Ishikawa (cell line): ENCODE results near the gene ANKRD44.

Source experiments
- CEBPB ChIP-seq: IDR thresholded peaks from 2 replicates; pipeline ENCODE4 v1.6.1; 2012
- CREB1 ChIP-seq: IDR thresholded peaks from 2 replicates; pipeline ENCODE4 v1.6.1; 2012; ENCODE audit warnings: low read depth
- EGR1 ChIP-seq: IDR thresholded peaks from 2 replicates; pipeline ENCODE4 v1.6.1; 2012
- EP300 ChIP-seq: IDR thresholded peaks from 2 replicates; pipeline ENCODE4 v1.6.1; 2012; ENCODE audit warnings: borderline replicate concordance
- FOXM1 ChIP-seq: IDR thresholded peaks from 2 replicates; pipeline ENCODE4 v1.6.1; 2012; ENCODE audit warnings: low read depth, borderline replicate concordance
- RAD21 ChIP-seq: IDR thresholded peaks from 2 replicates; pipeline ENCODE4 v1.6.1; 2012; ENCODE audit warnings: low read depth
- TAF1 ChIP-seq: IDR thresholded peaks from 2 replicates; pipeline ENCODE4 v1.6.1; 2012; ENCODE audit warnings: low read depth, mild to moderate bottlenecking
- TCF12 ChIP-seq: IDR thresholded peaks from 2 replicates; pipeline ENCODE4 v1.6.1; 2012; ENCODE audit warnings: low read depth
- YY1 ChIP-seq: IDR thresholded peaks from 2 replicates; pipeline ENCODE4 v1.6.1; 2012; ENCODE audit warnings: low read depth
- ZBTB7A ChIP-seq: IDR thresholded peaks from 2 replicates; pipeline ENCODE4 v1.6.1; 2012; ENCODE audit warnings: low read depth
- TF ChIP-seq, protein P1 (sequence below): IDR thresholded peaks from 2 replicates; pipeline ENCODE4 v1.6.1; 2012; ENCODE audit warnings: low read depth, mild to moderate bottlenecking
- TF ChIP-seq, protein P2 (sequence below): IDR thresholded peaks from 2 replicates; pipeline ENCODE4 v1.6.1; 2012
- TF ChIP-seq, protein P3 (sequence below): IDR thresholded peaks from 2 replicates; pipeline ENCODE4 v1.6.1; 2012

DNA sequence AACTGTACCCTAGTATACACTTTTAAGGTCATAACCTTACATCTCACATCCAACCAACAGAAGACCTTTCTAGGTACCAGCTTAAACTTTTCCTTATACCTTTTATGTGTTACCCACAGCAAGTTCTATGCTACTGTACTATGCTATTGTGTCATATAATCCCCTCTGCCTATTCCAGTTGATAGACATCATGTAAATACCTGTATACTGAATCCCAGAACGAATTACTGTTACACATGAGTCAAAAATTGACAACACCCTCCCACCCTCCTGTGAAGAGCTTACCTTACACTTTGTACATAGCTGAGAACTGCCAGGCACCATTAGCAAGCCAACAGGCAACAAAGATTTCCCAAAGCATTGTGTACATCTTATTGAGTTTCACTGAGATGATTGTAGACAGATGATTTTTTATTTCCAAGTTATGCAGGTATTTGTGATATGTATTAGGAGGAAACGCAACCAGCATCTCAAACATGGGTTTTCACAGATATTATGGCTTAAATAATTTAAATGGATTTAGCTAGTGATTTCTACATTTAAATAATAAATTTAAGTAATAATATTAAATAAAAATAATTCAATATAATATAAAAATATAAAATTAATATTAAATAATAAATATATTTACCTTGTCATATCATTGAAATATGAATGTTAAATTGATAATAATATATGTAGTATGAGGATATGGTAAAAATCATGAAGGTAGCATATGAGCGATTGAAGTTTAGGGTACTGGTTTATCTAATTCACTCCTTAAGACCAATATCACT is 43.0 kb upstream of the ANKRD44 start:
- no peak for TF ChIP-seq EP300
- TF ChIP-seq, protein P1, sequence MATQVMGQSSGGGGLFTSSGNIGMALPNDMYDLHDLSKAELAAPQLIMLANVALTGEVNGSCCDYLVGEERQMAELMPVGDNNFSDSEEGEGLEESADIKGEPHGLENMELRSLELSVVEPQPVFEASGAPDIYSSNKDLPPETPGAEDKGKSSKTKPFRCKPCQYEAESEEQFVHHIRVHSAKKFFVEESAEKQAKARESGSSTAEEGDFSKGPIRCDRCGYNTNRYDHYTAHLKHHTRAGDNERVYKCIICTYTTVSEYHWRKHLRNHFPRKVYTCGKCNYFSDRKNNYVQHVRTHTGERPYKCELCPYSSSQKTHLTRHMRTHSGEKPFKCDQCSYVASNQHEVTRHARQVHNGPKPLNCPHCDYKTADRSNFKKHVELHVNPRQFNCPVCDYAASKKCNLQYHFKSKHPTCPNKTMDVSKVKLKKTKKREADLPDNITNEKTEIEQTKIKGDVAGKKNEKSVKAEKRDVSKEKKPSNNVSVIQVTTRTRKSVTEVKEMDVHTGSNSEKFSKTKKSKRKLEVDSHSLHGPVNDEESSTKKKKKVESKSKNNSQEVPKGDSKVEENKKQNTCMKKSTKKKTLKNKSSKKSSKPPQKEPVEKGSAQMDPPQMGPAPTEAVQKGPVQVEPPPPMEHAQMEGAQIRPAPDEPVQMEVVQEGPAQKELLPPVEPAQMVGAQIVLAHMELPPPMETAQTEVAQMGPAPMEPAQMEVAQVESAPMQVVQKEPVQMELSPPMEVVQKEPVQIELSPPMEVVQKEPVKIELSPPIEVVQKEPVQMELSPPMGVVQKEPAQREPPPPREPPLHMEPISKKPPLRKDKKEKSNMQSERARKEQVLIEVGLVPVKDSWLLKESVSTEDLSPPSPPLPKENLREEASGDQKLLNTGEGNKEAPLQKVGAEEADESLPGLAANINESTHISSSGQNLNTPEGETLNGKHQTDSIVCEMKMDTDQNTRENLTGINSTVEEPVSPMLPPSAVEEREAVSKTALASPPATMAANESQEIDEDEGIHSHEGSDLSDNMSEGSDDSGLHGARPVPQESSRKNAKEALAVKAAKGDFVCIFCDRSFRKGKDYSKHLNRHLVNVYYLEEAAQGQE, result no peak
- no peak for TF ChIP-seq CEBPB
- no peak for TF ChIP-seq CREB1
- no peak for TF ChIP-seq YY1
- TF ChIP-seq, protein P2, sequence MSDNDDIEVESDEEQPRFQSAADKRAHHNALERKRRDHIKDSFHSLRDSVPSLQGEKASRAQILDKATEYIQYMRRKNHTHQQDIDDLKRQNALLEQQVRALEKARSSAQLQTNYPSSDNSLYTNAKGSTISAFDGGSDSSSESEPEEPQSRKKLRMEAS, result no peak
- TF ChIP-seq ZBTB7A, result no peak
- TF ChIP-seq TAF1, result no peak
- no peak for TF ChIP-seq FOXM1
- TF ChIP-seq RAD21, result no peak
- TF ChIP-seq TCF12, result no peak
- no peak for TF ChIP-seq EGR1
- TF ChIP-seq, protein P3, sequence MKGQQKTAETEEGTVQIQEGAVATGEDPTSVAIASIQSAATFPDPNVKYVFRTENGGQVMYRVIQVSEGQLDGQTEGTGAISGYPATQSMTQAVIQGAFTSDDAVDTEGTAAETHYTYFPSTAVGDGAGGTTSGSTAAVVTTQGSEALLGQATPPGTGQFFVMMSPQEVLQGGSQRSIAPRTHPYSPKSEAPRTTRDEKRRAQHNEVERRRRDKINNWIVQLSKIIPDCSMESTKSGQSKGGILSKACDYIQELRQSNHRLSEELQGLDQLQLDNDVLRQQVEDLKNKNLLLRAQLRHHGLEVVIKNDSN, result no peak
